IMR-90 (cell line): Measurements from ENCODE around the gene KRTAP5-9. TPM values are rescaled to one million over a fixed set of nuclear protein-coding genes. Genes with fewer than 3 reads are reported as not detected.
A peak's percentile ranks its signal among the peaks of the same experiment; 100 is the strongest.

Experiments
- ATAC-seq: fragments of 200-7000 bp; cut with Tn5 transposase; 2 replicates; pipeline ENCODE4 v1.9.1; 2020; ENCODE audit warnings: low read depth, mild to moderate bottlenecking, moderate library complexity
- BruUV-seq: library from RNA; stranded (reverse); fragments of 400-500 nt; replicated peaks from 2 replicates; lab custom pipeline; 2021; lab: Mats Ljungman, UMichigan
- CTCF ChIA-PET: fragments of 300-600 bp; formaldehyde crosslinking; extraction: SDS; loops from one replicate; lab custom pipeline; 2021; ENCODE audit warnings: antibody characterized with exemption; lab: Yijun Ruan, JAX
- POLR2A ChIA-PET: fragments of 300-600 bp; sonication (Branson Sonifier 250); formaldehyde crosslinking; loops from one replicate; lab custom pipeline; 2022; ENCODE audit warnings: antibody characterized with exemption; ENCODE audit not compliant: unreplicated experiment; lab: Charles Lee
- DNase-seq: peaks from one replicate; pipeline ENCODE4 v3.0.0; 2013
- H2AFZ ChIP-seq: replicated peaks from 2 replicates; pipeline ENCODE3; 2013; ENCODE audit warnings: low read length, mild to moderate bottlenecking; ENCODE audit not compliant: poor library complexity
- H2AK5ac ChIP-seq: 2 replicates; pipeline ENCODE4 v1.6.1; 2013; ENCODE audit warnings: low read depth, low read length, inconsistent platforms
- H2AK9ac ChIP-seq: replicated peaks from 2 replicates; pipeline ENCODE3; 2013; ENCODE audit warnings: mild to moderate bottlenecking, low read depth, low read length, moderate library complexity; ENCODE audit not compliant: poor library complexity
- H2BK120ac ChIP-seq: 2 replicates; pipeline ENCODE4 v1.6.1; 2013; ENCODE audit warnings: low read depth, low read length, inconsistent platforms
- H2BK15ac ChIP-seq: 3 replicates; pipeline ENCODE4 v1.6.1; 2013; ENCODE audit warnings: low read depth, low read length, inconsistent platforms
- H2BK20ac ChIP-seq: 2 replicates; pipeline ENCODE4 v1.6.1; 2013; ENCODE audit warnings: low read depth, mild to moderate bottlenecking, inconsistent platforms, low read length, moderate library complexity
- H2BK5ac ChIP-seq: 2 replicates; pipeline ENCODE4 v1.6.1; 2013; ENCODE audit warnings: mild to moderate bottlenecking, low read depth, low read length, inconsistent platforms; ENCODE audit not compliant: poor library complexity, severe bottlenecking
- H3K14ac ChIP-seq: replicated peaks from 2 replicates; pipeline ENCODE4 v1.6.1; 2013; ENCODE audit warnings: low read depth, low read length, inconsistent platforms
- H3K18ac ChIP-seq: 2 replicates; pipeline ENCODE4 v1.6.1; 2013; ENCODE audit warnings: low read depth, low read length, control low read depth
- H3K23ac ChIP-seq: 2 replicates; pipeline ENCODE4 v1.6.1; 2013; ENCODE audit warnings: low read depth, low read length, inconsistent platforms
- H3K27ac ChIP-seq: 2 replicates; pipeline ENCODE4 v1.5.1; 2013; ENCODE audit warnings: mild to moderate bottlenecking, control low read depth, low read length; ENCODE audit not compliant: insufficient read depth
- H3K27me3 ChIP-seq: 2 replicates; pipeline ENCODE4 v1.6.1; 2013; ENCODE audit warnings: low read length; ENCODE audit not compliant: control insufficient read depth, insufficient read depth
- H3K36me3 ChIP-seq: 2 replicates; pipeline ENCODE4 v1.6.1; 2013; ENCODE audit warnings: low read length, mixed read lengths; ENCODE audit not compliant: control insufficient read depth, insufficient read depth
- H3K4ac ChIP-seq: 2 replicates; pipeline ENCODE4 v1.6.1; 2013; ENCODE audit warnings: low read depth, low read length, inconsistent platforms
- H3K4me1 ChIP-seq: 2 replicates; pipeline ENCODE4 v1.6.1; 2013; ENCODE audit warnings: low read length, mixed read lengths; ENCODE audit not compliant: control insufficient read depth, insufficient read depth
- H3K4me2 ChIP-seq: 2 replicates; pipeline ENCODE4 v1.6.1; 2013; ENCODE audit warnings: low read depth, mild to moderate bottlenecking, control low read depth, low read length, moderate library complexity
- H3K4me3 ChIP-seq: 2 replicates; pipeline ENCODE4 v1.5.1; 2013; ENCODE audit warnings: low read depth, mild to moderate bottlenecking, control low read depth, low read length, moderate library complexity; ENCODE audit not compliant: insufficient read depth
- H3K56ac ChIP-seq: 2 replicates; pipeline ENCODE4 v1.6.1; 2013; ENCODE audit warnings: low read length, inconsistent platforms; ENCODE audit not compliant: insufficient read depth; ENCODE audit errors: extremely low read depth
- H3K79me1 ChIP-seq, 2 experiments: 2 replicates each; pipeline ENCODE4 v1.6.1; 2013; ENCODE audit warnings: low read length in 2 of 2, inconsistent platforms in 1 of 2, low read depth in 1 of 2
- H3K9ac ChIP-seq: 2 replicates; pipeline ENCODE4 v1.6.1; 2013; ENCODE audit warnings: low read depth, low read length, control low read depth
- H3K9me1 ChIP-seq: 2 replicates; pipeline ENCODE4 v1.6.1; 2013; ENCODE audit warnings: low read length, inconsistent platforms; ENCODE audit not compliant: insufficient read depth
- H3K9me3 ChIP-seq: 2 replicates; pipeline ENCODE4 v1.6.1; 2013; ENCODE audit warnings: low read length; ENCODE audit not compliant: control insufficient read depth, insufficient read depth
- H4K20me1 ChIP-seq: 2 replicates; pipeline ENCODE4 v1.6.1; 2013; ENCODE audit warnings: low read length, inconsistent platforms; ENCODE audit not compliant: insufficient read depth
- H4K5ac ChIP-seq: 2 replicates; pipeline ENCODE4 v1.6.1; 2013; ENCODE audit warnings: mild to moderate bottlenecking, low read depth, low read length, control low read depth
- H4K8ac ChIP-seq, 2 experiments: 2 replicates each; pipeline ENCODE4 v1.6.1; 2013; ENCODE audit warnings: low read depth in 2 of 2, low read length in 2 of 2, control low read depth in 1 of 2, inconsistent platforms in 1 of 2
- H4K91ac ChIP-seq: 2 replicates; pipeline ENCODE4 v1.6.1; 2013; ENCODE audit warnings: low read depth, low read length, inconsistent platforms; ENCODE audit not compliant: insufficient read depth
- BHLHE40 ChIP-seq: fragments of 150-350 bp; IDR thresholded peaks from 2 replicates; pipeline ENCODE4 v1.6.1; 2016; ENCODE audit warnings: mild to moderate bottlenecking, low read depth, low read length
- CEBPB ChIP-seq: IDR thresholded peaks from 2 replicates; pipeline ENCODE4 v1.6.1; 2012; ENCODE audit warnings: low read depth, low read length, improper control_type of control experiment
- CHD1 ChIP-seq: IDR thresholded peaks from 2 replicates; pipeline ENCODE4 v1.6.1; 2012; ENCODE audit warnings: low read depth, low read length, improper control_type of control experiment
- CTCF ChIP-seq: conservative IDR thresholded peaks from 2 replicates; pipeline ENCODE4 v1.5.1; 2012; ENCODE audit warnings: mild to moderate bottlenecking, low read depth, low read length, improper control_type of control experiment
- ELK1 ChIP-seq: fragments of 150-350 bp; IDR thresholded peaks from 2 replicates; pipeline ENCODE4 v1.6.1; 2016; ENCODE audit warnings: low read depth, mild to moderate bottlenecking, low read length, moderate library complexity, borderline replicate concordance
- FOS ChIP-seq: fragments of 150-350 bp; IDR thresholded peaks from 2 replicates; pipeline ENCODE4 v1.6.1; 2016; ENCODE audit warnings: low read depth, low read length
- MAFK ChIP-seq: IDR thresholded peaks from 2 replicates; pipeline ENCODE4 v1.6.1; 2012; ENCODE audit warnings: low read depth, low read length, improper control_type of control experiment
- MAZ ChIP-seq: IDR thresholded peaks from 2 replicates; pipeline ENCODE4 v1.6.1; 2012; ENCODE audit warnings: low read depth, mild to moderate bottlenecking, low read length, improper control_type of control experiment, moderate library complexity, borderline replicate concordance
- MXI1 ChIP-seq: IDR thresholded peaks from 2 replicates; pipeline ENCODE4 v1.6.1; 2012; ENCODE audit warnings: low read depth, mild to moderate bottlenecking, low read length, moderate library complexity, borderline replicate concordance
- NFE2L2 ChIP-seq: fragments of 150-350 bp; IDR thresholded peaks from 2 replicates; pipeline ENCODE4 v1.6.1; 2016; ENCODE audit warnings: low read depth, mild to moderate bottlenecking, low read length
- POLR2A ChIP-seq: IDR thresholded peaks from 2 replicates; pipeline ENCODE4 v1.6.1; 2012; ENCODE audit warnings: mild to moderate bottlenecking, low read depth, low read length
- RAD21 ChIP-seq: IDR thresholded peaks from 2 replicates; pipeline ENCODE4 v1.6.1; 2012; ENCODE audit warnings: low read length, improper control_type of control experiment
- RCOR1 ChIP-seq: IDR thresholded peaks from 2 replicates; pipeline ENCODE4 v1.6.1; 2012; ENCODE audit warnings: mild to moderate bottlenecking, low read length, improper control_type of control experiment; ENCODE audit not compliant: insufficient replicate concordance
- RFX5 ChIP-seq: IDR thresholded peaks from 2 replicates; pipeline ENCODE4 v1.8.0; 2012; ENCODE audit warnings: low read depth, mild to moderate bottlenecking, low read length, moderate library complexity
- SMC3 ChIP-seq: fragments of 150-350 bp; IDR thresholded peaks from 2 replicates; pipeline ENCODE4 v1.6.1; 2016; ENCODE audit warnings: low read depth, mild to moderate bottlenecking, antibody characterized with exemption, low read length, moderate library complexity
- WGBS, 2 experiments: methylation state at CpG; one replicate each; pipeline versions ENCODE4 v1.1.5 to v1.1.7; 2013; ENCODE audit warnings: missing lambda C conversion rate in 2 of 2; ENCODE audit not compliant: insufficient read length in 1 of 2; ENCODE audit errors: extremely low coverage in 2 of 2; 5-methylcytosine and 5-hydroxymethylcytosine counted together
- dilution Hi-C: fragments of 300-500 bp; cut with HindIII; formaldehyde crosslinking; loops from one replicate; pipeline ENCODE4 v1.14.3; 2018; ENCODE audit warnings: low sequenced_read_pairs; ENCODE audit not compliant: unreplicated experiment
- in situ Hi-C: fragments of 300-500 bp; cut with MboI; formaldehyde crosslinking; loops from 3 replicates; pipeline ENCODE4 v1.14.3; 2019; ENCODE audit warnings: low sequenced_read_pairs, inconsistent platforms, mixed read lengths
- intact Hi-C: fragments of 100-400 bp; cut with micrococcal nuclease; formaldehyde crosslinking; loops from 2 replicates; pipeline ENCODE4 v1.10.0; 2022
- polyA plus RNA-seq, 3 experiments: library from polyadenylated mRNA; depleted of rRNA; stranded (reverse); fragments of >200 nt; gene quantifications; 2 replicates each; pipeline ENCODE4 v1.2.3, GENCODE V29; 2012; ENCODE audit warnings: low replicate concordance in 1 of 3
- total RNA-seq: library from RNA; depleted of rRNA; stranded (reverse); fragments of >200 nt; gene quantifications from 2 replicates; pipeline ENCODE4 v1.2.3, GENCODE V29; 2012

KRTAP5-9 gene
- total and polyA plus RNA-seq, 2 of the 4 experiments (the other 2 are of a cell fraction): 0.09 TPM; not detected in 1

- H3K9ac ChIP-seq: no peak overlapping the region
- DNase-seq: no peak
- H2AK5ac ChIP-seq: no peak overlapping the region
- ChIA-PET CTCF (no interaction called here), POLR2A (no interaction called here)
- H3K9me3 ChIP-seq: no peaks in the 10 kb centered on the region
- no peak overlapping the region for H2BK20ac ChIP-seq
- H3K56ac ChIP-seq: no peak overlapping the region
- intact Hi-C loops: loop anchor here (2.0 kb wide), 1 partner anchor 38 kb away; no protein-coding TSS in a partner anchor
- H2BK5ac ChIP-seq: no peak overlapping the region
- no peak overlapping the region for H3K4me3 ChIP-seq
- no peak overlapping the region for H2AFZ ChIP-seq
- no peak overlapping the region for H3K18ac ChIP-seq
- H4K91ac ChIP-seq: no peak overlapping the region
- H3K9me1 ChIP-seq: no peaks in the 10 kb centered on the region
- H4K20me1 ChIP-seq: no peaks in the 10 kb centered on the region
- no peak overlapping the region for H3K14ac ChIP-seq
- H2BK120ac ChIP-seq: no peak overlapping the region
- dilution Hi-C loops: no loop called here
- 100% methylated on average over 2 of the region's 55 CpGs; no CpG with 5 or more reads in 1 of the 2 experiments for WGBS, 2 experiments
- H3K36me3 ChIP-seq: no peaks in the 10 kb centered on the region
- no peak overlapping the region for H4K8ac ChIP-seq
- no TSS peak for BruUV-seq
- H4K5ac ChIP-seq: no peak overlapping the region
- H3K4ac ChIP-seq: no peak overlapping the region
- ATAC-seq: no peak
- H2BK15ac ChIP-seq: no peak overlapping the region
- H3K27me3 ChIP-seq: peaks cover 3% of the 10 kb centered on the region; the same call in 1 of the 2 replicates
- H2AK9ac ChIP-seq: peak overlapping the region; percentile 65
- in situ Hi-C loops: no loop called here
- H3K4me1 ChIP-seq: no peaks in the 10 kb centered on the region
- H3K23ac ChIP-seq: no peak overlapping the region
- no peak overlapping the region for H3K4me2 ChIP-seq
- H3K79me1 ChIP-seq: no peaks in the 10 kb centered on the region
- no peak overlapping the region for H3K27ac ChIP-seq
- TF ChIP-seq CTCF: no peak
- TF ChIP-seq POLR2A: no peak
- TF ChIP-seq CHD1: no peak
- TF ChIP-seq FOS: no peak
- no peak for TF ChIP-seq NFE2L2
- no peak for TF ChIP-seq RCOR1
- TF ChIP-seq CEBPB: no peak
- no peak for TF ChIP-seq RAD21
- no peak for TF ChIP-seq MAZ
- no peak for TF ChIP-seq RFX5
- TF ChIP-seq MAFK: no peak
- TF ChIP-seq SMC3: no peak
- no peak for TF ChIP-seq MXI1
- TF ChIP-seq ELK1: no peak
- TF ChIP-seq BHLHE40: no peak
These were observed 29.4 kb upstream of the KRTAP5-9 start for GRCh38 chr11:71518506-71519471.
